Prostate gland (tissue), 2 donors: ENCODE measurements around the gene STK38L.

Source experiments
- POLR2A ChIP-seq: fragments of 450-650 bp; IDR thresholded peaks from one replicate; pipeline ENCODE4 v1.6.1; 2016; ENCODE audit warnings: antibody characterized with exemption, mild to moderate bottlenecking
- TF ChIP-seq, protein P1 (sequence below), 4 experiments: fragments of 200-600 bp in 2 of 4; fragments of 450-650 bp in 2 of 4; sonication (generic) in 2 of 4; IDR thresholded peaks; 1 replicate in 3 of 4; 2 replicates in 1 of 4; pipeline ENCODE4 v1.5.1; 2016 to 2019; ENCODE audit warnings: antibody characterized with exemption in 4 of 4, mild to moderate bottlenecking in 2 of 4, moderate library complexity in 2 of 4

DNA sequence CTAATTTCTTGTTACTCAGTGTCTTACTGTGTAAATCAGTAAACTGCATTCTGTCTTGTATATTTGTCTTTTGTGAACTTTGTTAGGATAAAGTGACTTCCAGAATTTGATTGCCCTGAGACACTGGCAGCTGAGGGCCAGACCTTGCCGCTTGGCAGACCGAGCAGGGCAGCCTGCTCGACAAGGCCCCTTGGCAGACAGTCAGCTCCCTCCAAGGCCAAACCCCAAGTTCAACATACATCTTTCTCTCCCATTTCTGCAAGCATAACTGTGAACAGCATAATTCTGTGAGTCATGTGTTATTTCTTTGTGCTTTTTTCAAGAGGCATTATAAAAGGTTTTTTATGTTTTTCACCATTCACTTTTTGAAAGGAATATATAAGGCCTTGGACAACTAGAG, 49.4 kb downstream of the STK38L start:
- TF ChIP-seq, protein P1, sequence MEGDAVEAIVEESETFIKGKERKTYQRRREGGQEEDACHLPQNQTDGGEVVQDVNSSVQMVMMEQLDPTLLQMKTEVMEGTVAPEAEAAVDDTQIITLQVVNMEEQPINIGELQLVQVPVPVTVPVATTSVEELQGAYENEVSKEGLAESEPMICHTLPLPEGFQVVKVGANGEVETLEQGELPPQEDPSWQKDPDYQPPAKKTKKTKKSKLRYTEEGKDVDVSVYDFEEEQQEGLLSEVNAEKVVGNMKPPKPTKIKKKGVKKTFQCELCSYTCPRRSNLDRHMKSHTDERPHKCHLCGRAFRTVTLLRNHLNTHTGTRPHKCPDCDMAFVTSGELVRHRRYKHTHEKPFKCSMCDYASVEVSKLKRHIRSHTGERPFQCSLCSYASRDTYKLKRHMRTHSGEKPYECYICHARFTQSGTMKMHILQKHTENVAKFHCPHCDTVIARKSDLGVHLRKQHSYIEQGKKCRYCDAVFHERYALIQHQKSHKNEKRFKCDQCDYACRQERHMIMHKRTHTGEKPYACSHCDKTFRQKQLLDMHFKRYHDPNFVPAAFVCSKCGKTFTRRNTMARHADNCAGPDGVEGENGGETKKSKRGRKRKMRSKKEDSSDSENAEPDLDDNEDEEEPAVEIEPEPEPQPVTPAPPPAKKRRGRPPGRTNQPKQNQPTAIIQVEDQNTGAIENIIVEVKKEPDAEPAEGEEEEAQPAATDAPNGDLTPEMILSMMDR (IDR thresholded peaks at IDR 0.05), result no peak
- no peak for TF ChIP-seq POLR2A
